ENCODE results near the gene MRPL24.
"Not testable (repeated sequence)": the region's sequence is repeated elsewhere in the genome, so short reads cannot be mapped to it uniquely, and the experiment has no call there.

The MRPL24 gene

GRCh38 chr1:156757572-156758253 is 16.8 kb upstream of the MRPL24 start:
- not testable (repeated sequence) for DNase-seq

DNA sequence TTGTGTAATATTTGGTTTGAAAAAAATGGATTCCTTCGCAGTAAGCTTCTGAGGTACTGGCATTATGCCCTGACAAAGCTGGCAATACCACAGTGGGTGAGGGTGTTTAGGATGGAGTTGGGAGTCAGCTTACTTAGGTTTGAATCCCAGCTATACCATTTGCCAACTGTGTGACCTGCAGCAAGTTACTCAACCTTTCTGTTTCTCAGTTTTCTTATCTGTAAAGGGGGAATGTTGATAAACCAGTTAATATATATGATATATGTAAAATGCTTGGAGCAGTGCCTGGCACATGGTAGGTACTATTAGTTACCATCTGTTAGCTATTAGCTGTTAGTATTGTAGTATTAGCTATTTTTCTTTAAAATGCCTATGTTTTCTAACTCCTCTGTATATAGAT is 15.5 kb upstream of the MRPL24 start:
- no peak for DNase-seq

DNA sequence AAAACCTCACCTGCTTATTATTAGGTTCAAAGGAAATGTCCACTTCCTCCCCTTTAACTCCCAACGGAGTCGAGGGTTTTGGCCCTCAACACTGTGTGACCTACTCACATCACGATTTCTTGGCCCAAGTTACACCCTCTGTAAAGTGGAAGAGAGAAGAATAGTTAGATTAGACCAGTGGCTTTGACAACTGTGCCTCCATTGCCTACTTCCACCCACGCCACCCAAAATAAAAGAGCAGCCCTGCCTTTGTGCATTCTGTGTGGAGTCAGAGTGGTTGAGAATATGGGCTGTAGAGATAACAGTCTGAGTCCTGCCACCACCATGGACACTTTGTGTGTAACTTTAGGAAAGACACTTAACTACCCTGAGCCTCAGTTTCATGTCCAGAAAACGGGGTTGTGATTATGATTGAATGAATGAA is 14.7 kb upstream of the MRPL24 start:
- DNase-seq = no peak

DNA sequence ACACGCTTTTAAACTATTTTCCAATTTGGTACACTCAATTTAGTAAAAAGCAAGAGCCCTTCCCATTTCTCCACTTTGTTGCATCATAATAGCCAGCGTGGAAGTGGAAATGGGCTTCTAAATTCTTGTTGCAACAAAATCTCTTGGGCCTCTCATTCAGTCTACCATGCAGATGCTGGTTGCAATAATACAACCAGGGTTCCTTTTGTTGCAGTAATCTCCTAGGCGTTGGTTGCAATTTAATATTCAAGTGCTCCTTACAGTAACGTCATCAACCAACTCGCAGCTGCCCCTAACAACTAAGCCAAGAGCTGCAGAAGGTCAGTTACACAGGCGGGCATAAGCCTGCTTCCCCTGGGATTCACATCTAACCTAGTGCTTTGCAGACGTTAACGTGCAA is 13.3 kb upstream of the MRPL24 start:
- DNase-seq = no peak

DNA sequence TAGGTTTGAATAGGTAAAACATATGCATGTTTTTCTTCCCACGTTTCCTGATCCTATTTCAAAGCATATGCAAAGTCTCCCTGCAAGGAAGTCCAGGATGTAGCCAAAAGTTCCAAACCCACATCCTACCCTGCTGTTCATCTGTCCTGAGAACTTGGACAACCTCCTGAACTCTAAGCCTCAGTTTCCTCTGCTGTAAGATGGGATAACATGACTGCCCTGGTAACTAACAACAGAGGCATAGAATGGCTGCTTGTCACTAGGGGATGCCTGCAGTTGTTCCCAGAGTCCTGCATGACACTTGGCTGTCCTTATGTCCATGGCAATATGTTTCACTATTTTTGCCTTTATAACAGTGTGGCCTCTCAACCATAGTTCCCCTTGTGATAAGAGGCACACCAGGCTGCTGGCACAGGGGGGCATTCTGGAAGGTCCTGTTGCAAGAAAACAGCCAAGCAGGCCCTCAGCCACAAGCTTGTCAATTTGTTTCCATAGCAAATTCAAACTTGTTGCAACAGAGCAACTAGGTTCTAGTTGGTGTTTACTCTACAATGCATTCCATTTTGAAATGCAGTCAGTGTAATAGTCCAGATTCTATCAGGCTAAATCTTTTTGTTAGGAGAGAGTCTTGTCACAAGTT is 12.1 kb upstream of the MRPL24 start:
- DNase-seq = no peak

DNA sequence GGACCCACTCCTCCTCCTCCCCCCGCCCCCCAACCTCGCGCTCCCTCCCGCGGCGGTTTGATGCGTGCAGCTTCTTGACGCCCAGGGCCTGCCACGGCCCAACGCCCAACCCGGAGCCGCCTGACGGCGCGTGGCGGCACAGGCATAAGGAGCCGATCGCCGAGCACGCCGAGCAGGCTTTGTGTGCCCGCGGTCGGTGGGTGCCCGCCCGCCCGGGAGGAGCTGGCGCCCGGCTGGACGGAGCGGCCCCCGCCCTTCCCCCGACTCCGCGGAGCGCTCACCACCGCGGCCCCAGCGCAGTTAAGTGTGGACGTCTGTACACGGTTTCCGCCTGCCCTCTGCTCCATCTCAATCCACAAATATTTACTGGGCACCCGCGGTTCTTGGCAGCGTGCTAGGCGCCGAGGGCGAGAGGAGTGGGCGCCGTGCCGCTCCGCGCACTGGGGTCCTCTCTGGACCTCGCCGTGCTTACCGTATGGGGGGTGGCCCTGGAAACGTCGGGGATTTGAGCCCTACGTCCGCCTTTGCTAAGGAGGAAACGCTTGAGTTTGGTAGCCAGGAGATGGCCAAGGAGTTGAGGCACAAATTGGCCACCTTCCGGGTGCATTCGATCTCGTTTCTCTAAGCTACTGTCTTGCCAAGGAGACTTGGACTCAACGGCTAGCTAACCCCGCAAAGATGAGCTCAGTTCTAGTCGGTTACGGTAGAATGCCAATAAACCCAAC is 11.0 kb upstream of the MRPL24 start:
- peak; percentile 42 for DNase-seq

- DNase-seq = no peak
These were observed 10.5 kb upstream of the MRPL24 start, which contains the start of gene HDGF for GRCh38 chr1:156751451-156751756. Gene HDGF, minus strand, starts transcription at chr1:156751675. Its CDS starts 246 bp downstream, at chr1:156751429.

DNA sequence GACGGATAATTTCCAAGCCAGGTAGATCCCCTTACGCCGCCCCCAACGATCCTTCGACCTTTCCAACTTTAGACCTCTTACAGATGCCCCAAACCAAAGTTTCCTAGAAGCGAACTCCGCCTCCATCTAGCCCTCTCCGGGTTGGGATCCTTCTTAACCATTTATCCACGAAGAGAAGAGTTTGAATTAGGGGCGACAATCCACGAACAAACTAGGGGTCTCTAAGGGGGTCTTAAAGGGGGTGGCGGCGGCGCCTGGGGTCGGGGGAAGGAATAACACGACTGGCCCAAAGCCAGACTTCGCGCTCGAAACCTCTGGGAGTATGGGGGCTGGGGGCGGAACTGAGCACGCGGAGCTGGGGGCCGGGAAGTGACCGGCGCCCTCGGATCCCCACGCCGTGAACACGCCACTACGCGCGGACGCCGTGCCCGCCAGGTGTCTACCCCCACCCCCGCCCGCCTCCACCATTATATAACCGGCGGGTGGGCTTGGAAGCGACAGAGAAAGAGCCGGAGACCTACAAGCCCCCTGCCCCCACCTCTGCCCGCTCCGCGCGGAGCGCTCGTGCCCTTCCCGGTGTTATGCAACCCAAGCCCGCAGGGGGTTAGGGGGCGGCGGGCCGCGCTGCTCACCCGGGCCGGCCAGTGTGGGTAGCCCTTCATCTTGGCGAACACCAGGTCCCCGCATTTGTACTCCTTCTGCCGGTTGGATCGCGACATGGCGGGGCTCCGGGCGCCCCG is 10.0 kb upstream of the MRPL24 start:
- no peak for DNase-seq

DNA sequence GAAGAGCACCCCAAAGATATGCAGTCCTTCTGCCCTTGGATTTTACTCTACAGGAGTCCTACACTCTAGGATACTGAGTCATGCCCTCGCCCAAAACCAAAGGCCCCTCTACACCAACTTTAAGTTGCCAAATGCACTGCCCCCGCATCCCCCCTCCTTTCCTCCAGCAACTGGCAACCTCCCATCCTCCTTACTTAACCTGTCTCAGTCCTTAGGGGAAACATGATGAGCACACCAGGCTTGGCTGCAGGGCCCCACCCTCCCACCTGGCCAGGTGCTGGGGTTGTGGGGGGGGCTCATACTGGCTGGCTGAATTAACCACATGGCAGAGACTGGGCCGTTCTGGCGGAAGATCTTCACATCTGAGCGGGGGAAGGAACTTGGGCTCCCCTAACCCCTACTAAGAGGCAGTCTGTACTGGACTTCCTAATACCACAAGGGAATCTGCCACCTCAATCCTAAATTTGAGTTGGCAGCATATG is 9.3 kb upstream of the MRPL24 start:
- DNase-seq = no peak

DNA sequence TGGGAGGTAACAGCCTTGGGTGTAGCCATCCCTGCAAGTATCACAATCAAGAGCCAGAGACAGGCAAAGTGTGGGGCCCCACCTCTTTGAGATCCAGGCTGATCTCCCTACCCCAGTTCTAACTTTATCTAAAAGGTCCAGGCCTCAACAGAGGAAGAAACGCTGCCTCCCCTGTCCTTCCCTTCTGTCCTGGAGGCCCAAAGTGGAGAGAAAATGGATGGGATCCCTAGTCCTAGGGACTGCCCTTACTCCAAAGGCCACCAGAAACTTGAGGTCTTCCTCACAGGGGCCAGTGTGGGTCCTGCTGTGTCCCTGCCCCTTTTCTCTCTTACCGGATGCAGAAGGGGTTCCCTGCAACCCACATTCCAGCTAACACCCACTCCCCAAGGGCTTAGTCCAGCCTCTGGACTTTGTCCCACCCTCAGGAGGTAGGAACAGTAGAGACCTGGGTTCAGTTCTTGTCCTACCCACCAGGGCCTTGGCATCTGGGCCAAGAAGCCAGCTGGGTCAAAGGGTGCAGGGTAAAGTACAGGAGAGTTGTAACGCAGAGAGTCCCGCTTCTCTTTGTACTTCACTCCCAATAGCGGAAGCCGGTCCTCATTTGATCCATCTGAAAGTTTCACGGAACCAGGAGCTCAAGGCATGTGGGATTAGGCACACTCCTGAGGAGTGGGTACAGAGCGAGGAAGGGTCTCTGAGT is 8.7 kb upstream of the MRPL24 start:
- no peak for DNase-seq

DNA sequence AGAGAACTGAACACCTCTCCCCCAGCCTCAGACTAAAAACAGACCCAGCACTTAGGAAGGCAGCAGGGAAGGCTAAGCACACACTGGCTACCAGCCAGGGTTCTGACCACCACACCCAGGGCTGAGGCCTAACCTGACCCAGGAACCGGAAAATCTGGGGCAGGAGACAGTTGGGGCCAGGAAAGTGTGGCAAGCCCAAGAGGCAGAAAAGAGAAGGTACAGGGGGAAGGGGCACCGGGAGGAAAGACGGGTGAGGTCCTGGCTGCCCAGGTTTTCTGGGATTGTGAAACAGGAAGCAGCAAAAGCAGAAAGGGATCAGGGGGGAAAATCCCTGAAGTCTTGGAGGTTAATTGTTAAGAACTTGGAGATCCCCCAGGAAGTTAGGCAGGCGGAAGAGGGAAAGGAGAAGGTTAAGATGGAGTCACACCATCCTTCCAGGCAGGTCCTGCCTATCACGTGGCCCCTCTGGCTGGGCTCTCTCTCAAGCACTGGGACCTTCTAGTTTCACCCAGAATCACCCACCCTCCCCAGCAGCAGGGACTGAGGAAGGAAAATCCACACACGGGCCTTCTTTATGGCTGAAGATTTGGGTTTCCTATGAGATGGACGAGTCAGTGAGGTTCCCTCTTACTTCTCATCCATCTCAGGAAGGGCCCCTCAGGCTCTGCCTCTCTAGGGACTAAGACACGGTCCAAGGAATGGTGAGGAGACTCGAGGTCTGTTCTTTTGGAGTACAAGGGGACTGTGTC is 8.0 kb upstream of the MRPL24 start:
- DNase-seq = no peak

GRCh38 chr1:156747742-156748669 is 7.1 kb upstream of the MRPL24 start:
- DNase-seq = no peak

GRCh38 chr1:156746728-156747631 is 6.1 kb upstream of the MRPL24 start:
- DNase-seq = peak; percentile 53

- DNase-seq = no peak
These were observed 5.5 kb upstream of the MRPL24 start for GRCh38 chr1:156746406-156746727.

DNA sequence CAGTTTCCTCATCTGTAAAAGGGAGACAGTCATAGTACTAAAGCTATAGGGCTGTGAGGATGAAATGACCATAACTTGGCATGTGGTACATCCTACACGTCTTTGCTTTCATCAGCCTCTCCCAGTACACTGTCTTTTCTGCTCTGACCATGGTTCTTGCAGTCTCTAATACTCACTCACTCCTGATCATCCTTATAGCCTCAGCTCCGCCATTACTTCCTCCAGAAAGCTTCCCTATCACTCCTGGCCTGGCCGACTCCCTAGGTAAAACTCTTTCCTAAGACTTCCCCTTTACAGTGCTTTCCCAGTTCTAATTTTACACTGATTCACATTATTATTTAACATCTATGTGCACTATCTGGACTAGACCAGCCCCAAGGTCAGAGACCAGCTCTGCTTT is 5.0 kb upstream of the MRPL24 start:
- no peak for DNase-seq

DNA sequence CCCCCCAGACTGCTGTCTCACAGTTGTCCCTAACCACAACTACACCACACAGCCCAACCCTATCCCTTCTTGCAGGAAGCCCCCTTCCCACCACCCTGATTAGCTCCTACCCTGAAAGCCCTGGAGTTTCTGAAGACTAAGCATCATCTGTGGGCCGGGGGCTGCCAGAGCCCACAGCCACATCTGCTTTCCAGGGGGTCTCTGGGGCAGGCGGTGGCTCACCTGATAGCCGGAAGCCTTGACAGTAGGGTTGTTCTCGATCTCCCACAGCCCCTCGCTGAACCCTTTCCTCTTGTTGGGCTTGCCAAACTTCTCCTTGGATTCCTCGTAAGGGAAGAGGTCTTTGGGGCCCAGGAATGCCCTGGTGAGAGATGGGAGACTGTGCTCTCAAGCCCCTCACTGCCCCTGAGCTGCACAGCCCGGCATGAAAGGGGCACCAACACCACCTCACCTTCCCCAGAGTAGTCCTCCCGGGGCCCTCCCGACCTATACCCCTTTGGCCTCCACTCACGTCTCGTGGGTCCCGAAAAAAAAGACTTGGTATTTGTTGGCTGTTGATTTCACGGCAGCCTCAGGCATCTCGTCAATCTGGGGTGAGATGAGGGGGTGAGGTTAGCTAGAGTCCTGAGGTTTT is 4.0 kb upstream of the MRPL24 start:
- DNase-seq = no peak

GRCh38 chr1:156744344-156744743 is 3.5 kb upstream of the MRPL24 start:
- DNase-seq = no peak

DNA sequence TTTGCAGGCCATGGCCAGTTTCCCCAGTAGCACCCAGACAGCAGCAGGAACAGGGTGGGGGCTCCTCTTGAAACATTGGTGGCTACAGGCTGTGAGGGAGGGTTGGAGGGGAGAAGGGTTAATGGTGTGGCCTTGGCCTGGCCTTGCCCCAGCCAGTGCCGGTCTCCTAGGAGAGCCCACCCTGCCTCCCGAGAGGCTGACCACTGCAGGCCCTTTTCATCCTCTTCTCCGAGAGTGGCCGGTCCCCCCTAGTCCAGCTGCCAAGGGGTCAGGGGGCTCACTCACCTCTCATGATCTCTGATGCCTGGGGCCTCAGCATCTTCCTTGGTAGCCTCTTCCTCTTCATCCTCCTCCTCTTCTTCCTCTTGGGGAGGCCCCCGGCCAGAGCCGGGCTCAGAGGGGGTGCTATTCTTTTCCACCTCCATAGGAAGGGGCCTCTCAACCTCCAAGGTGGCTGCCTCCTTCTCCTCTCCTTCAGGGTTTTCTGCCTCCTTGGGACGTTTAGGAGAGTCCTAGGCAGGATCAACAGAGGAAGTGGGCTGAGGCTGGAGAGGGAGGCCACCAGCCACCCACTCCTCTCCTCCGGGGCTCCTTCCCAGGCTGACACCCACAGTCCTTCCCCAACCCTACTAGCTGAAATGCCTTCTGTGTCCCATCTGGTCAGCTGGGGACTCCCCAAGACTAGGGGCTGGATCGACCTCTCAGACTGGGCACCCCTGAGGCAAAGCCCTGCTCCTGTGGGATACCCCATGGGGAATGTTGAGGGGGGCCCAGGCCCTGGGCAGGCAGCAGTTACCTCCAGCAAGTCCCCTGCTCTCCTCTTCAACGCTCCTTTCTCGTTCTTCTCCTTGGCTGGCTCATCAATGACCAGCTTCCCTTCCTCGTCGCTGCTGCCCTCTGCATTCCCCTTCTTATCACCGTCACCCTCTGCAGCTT is 2.7 kb upstream of the MRPL24 start:
- no peak for DNase-seq

All from NCI-H1417 treated with DMSO at 0.1 percent for 48 hours (cell line).